GM18951 (cell line): ENCODE results near the gene DMXL2.
A peak's percentile ranks its signal among the peaks of the same experiment; 100 is the strongest.

Experiments
- POLR2A ChIP-seq: IDR thresholded peaks from 4 replicates; pipeline ENCODE4 v1.6.1; 2011; ENCODE audit warnings: mild to moderate bottlenecking; ENCODE audit not compliant: insufficient read length, insufficient read depth; ENCODE audit errors: extremely low read depth
- in situ Hi-C: fragments of 300-500 bp; cut with MboI; formaldehyde crosslinking; loops from one replicate; pipeline ENCODE4 v1.12.0; 2022; ENCODE audit warnings: low sequenced_read_pairs, mixed read lengths, inconsistent platforms; ENCODE audit not compliant: unreplicated experiment

DMXL2 gene

GRCh38 chr15:51647128-51647562 is 24.6 kb upstream of the DMXL2 start:
- no peak for TF ChIP-seq POLR2A
- in situ Hi-C loops, result loop anchor here (5.0 kb wide), 1 partner anchor 135 kb away; no protein-coding TSS in a partner anchor

- in situ Hi-C loops, result no loop called here
- TF ChIP-seq POLR2A, result no peak
Observed at GRCh38 chr15:51642696-51643095, 20.1 kb upstream of the DMXL2 start.

DNA sequence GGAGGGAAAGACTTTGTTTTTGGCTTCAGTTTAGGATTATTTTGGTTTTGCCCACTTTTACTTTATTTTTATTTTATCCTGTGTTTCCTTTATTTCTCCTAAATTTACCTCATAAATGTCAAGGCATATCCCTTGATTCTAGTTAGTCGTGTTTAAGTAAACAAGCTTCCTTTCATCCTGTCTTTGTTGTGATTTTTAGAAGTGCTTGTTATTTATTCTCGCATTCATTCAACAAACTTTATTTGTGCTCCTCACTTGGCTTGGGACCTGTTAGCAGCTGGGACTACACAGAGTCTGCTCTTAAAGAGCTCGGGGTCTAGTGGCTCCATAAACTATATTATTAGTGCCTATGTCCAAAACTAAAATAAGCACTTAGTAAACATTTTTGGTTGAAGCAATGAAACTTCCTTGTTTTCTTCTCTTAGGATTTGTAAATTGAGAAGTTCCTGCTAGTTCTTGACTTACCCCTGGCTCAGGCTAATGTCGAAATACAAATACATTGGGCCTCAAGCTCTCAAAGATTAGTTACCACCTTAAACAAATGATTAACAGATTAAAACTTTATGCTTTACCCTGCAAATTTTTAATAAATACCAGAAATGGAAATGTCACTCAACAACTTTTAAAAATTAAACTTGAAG is 19.0 kb upstream of the DMXL2 start:
- TF ChIP-seq POLR2A, result no peak
- in situ Hi-C loops, result no loop called here

DNA sequence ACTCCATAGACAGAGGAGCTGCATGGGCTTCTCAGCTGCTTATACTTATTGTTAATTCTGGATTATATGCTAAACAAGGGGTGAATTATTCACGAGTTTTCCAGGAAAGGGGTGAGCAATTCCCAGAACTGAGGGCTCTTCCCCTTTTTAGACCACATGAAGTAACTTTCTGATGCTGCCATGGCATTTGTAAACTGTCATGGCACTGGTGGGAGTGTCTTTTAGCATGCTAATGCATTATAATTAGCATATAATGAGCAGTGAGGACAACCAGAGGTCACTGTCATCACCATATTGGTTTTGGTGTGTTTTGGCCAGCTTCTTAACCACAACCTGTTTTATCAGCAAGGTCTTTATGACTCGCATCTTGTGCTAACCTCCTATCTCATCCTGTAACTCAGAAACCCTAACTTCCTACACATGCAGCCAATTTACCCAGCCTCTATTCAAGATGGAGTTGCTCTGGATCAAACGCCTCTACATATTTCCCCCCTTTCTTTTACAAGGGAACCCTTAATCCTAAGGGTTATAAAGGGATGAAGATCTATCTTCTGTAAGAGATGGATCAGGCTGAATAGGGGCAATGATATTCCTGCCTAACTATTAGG is 12.1 kb upstream of the DMXL2 start:
- no peak for TF ChIP-seq POLR2A
- in situ Hi-C loops, result no loop called here

GRCh38 chr15:51629612-51630011 is 7.0 kb upstream of the DMXL2 start:
- in situ Hi-C loops, result no loop called here
- TF ChIP-seq POLR2A, result no peak

GRCh38 chr15:51625236-51625635 is 2.7 kb upstream of the DMXL2 start:
- in situ Hi-C loops, result no loop called here
- TF ChIP-seq POLR2A, result no peak

- no peak for TF ChIP-seq POLR2A
- in situ Hi-C loops, result no loop called here
Observed at GRCh38 chr15:51624022-51624421, 1.5 kb upstream of the DMXL2 start.

GRCh38 chr15:51623386-51623938 is 891 bp upstream of the DMXL2 start:
- TF ChIP-seq POLR2A, result no peak
- in situ Hi-C loops, result no loop called here

DNA sequence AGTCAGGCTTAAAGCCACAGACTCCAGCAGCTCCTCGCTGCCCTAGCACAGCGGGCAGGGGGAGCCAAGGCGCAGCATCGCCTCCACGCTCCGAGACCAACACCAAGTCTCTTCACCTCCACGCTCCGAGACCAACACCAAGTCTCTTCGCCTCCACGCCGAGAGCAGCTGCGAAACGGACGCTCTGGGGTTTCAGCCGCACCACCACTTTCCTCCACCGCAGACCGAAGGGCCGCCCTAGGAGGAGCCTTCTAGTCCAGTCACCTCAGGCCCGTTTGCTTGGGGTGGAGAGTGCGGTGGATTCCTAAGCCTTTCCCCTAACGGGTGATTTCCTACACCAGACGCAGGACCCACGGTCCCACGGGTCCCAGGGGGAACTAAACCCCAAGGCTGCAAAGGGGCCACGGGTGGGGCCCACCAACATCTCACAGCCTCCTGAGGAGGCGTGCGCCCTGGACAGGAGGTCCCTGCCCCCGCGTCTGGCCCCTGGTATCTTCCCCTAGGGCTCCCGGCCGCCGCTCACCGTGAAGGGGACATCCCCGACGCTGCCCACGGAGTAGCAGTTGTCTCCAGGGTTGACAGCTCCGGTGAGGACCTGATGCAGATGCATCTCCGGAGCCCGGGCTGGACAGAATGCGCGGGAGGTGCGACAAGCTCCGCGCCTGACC is 501 bp downstream of the DMXL2 start:
- peak; percentile 29 for TF ChIP-seq POLR2A
- in situ Hi-C loops, result no loop called here

- no peak for TF ChIP-seq POLR2A
Observed at GRCh38 chr15:51621155-51621765, 1.3 kb downstream of the DMXL2 start.

GRCh38 chr15:51620641-51621040 is 1.9 kb downstream of the DMXL2 start:
- in situ Hi-C loops, result no loop called here
- TF ChIP-seq POLR2A, result no peak

More at GRCh38 chr15:51621155-51621765, 1.3 kb downstream of the DMXL2 start:
- in situ Hi-C loops, result no loop called here

DNA sequence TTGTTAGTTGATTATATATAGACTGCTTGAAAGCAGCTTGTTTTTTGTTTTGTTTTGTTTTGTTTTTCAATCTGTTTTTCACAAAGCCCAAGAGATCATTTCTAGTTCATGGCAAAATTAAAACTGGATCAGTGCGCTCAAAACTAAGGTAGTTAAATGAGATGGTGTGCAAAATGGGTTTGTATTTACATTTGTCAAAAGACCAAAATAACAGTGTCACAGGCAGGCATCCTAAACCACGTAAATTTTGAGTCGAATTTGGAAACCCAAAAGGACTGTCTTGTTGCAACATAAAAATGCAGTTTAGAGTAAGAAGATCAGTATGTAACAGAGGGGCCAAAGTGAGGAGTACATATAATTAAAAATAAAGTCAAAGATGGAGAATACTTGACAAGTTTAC is 2.4 kb downstream of the DMXL2 start:
- TF ChIP-seq POLR2A, result no peak
- in situ Hi-C loops, result no loop called here

GRCh38 chr15:51619331-51620035 is 3.1 kb downstream of the DMXL2 start:
- in situ Hi-C loops, result no loop called here

More at GRCh38 chr15:51619331-51620035, 3.1 kb downstream of the DMXL2 start:
- TF ChIP-seq POLR2A, result no peak
